AG04449 (cell line): ENCODE results near the gene MORN4.

Source experiments
- CTCF ChIA-PET: fragments of 350-600 bp; formaldehyde crosslinking; extraction: SDS; loops from one replicate; lab custom pipeline; 2021; ENCODE audit warnings: antibody characterized with exemption; lab: Yijun Ruan, JAX
- POLR2A ChIA-PET: fragments of 400-600, 350-600 bp; formaldehyde crosslinking; extraction: SDS; loops from one replicate; lab custom pipeline; 2020; ENCODE audit warnings: antibody characterized with exemption, inconsistent platforms; lab: Yijun Ruan, JAX
- DNase-seq: peaks from one replicate; pipeline ENCODE4 v3.0.0-alpha.2; 2010; ENCODE audit warnings: low read depth, low spot score
- H3K4me3 ChIP-seq: 2 replicates; pipeline ENCODE4 v1.5.1; 2011; ENCODE audit warnings: low read depth, mild to moderate bottlenecking, control low read depth, low read length
- TF ChIP-seq, protein P1 (sequence below): IDR thresholded peaks from one replicate; pipeline ENCODE4 v1.5.1; 2011; ENCODE audit warnings: mild to moderate bottlenecking, moderate library complexity, low read length, control low read depth, inconsistent platforms; ENCODE audit not compliant: insufficient read depth; ENCODE audit errors: missing control alignments

Gene MORN4

DNA sequence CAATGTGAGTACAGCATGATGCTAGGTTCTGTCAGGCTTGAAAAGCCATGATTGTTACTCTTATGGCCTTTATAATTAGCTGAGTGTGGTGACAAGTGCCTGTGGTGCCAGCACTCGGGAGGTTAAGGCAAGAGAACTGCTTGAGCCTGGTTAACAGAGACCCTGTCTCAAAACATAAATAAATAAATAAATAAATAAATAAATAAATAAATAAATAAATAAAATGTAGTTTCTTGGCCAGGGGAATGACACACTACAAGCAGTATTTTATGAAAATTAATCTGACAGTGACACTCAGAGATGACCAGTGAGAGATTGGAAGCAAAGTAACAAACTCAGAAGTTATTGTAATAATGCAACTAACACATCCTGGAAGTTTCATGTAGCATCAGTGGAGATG lies 2.3 kb upstream of the MORN4 start:
- no peak overlapping the region for H3K4me3 ChIP-seq
- DNase-seq, result no peak
- ChIA-PET POLR2A (no interaction called here), CTCF (no interaction called here)
- TF ChIP-seq, protein P1, sequence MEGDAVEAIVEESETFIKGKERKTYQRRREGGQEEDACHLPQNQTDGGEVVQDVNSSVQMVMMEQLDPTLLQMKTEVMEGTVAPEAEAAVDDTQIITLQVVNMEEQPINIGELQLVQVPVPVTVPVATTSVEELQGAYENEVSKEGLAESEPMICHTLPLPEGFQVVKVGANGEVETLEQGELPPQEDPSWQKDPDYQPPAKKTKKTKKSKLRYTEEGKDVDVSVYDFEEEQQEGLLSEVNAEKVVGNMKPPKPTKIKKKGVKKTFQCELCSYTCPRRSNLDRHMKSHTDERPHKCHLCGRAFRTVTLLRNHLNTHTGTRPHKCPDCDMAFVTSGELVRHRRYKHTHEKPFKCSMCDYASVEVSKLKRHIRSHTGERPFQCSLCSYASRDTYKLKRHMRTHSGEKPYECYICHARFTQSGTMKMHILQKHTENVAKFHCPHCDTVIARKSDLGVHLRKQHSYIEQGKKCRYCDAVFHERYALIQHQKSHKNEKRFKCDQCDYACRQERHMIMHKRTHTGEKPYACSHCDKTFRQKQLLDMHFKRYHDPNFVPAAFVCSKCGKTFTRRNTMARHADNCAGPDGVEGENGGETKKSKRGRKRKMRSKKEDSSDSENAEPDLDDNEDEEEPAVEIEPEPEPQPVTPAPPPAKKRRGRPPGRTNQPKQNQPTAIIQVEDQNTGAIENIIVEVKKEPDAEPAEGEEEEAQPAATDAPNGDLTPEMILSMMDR, result no peak

DNA sequence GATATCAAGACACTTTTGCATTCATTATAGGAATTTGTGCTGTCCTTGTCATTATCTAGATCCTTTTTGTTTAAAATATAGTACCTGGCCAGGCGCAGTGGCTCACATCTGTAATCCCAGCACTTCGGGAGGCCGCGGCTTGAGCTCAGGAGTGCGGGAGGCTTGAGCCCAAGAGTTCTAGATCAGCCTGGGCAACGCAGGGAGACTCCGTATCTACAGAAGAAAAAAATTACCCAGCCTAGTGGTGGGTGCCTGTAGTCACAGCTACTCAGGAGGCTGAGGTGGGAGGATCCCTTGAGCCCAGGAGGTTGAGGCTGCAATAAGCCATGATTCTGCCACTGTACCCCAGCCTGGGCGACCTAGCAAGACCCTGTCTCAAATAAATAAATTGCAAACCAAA lies 621 bp upstream of the MORN4 start:
- ChIA-PET POLR2A (no interaction called here), CTCF (interaction anchor here (1.1 kb wide), 1 partner anchor 49 kb away, joined by 3 read pairs; no protein-coding TSS in a partner anchor)
- H3K4me3 ChIP-seq, result peak overlapping the region; percentile 88
- TF ChIP-seq, protein P1, result no peak
- DNase-seq, result no peak

DNA sequence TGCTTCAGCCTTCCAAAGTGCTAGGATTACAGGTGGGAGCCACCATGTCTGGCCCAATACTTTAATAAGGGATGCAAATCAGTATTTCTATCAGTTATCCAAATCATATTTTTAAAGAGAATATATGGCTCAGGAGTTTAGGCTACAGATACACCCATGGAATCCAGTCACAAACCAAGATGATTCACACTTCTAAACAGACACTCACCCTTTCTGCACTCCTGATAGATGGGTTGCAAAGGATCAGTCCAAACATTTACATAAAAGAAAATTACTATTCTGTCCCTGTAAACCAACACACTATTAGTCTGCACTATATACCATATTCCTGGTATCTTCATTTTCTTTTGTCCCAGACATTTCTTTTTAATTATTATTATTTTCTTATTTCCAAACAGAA lies 2.2 kb downstream of the MORN4 start:
- ChIA-PET CTCF (no interaction called here), POLR2A (no interaction called here)
- DNase-seq, result no peak
- no peak overlapping the region for H3K4me3 ChIP-seq
- TF ChIP-seq, protein P1, result no peak

DNA sequence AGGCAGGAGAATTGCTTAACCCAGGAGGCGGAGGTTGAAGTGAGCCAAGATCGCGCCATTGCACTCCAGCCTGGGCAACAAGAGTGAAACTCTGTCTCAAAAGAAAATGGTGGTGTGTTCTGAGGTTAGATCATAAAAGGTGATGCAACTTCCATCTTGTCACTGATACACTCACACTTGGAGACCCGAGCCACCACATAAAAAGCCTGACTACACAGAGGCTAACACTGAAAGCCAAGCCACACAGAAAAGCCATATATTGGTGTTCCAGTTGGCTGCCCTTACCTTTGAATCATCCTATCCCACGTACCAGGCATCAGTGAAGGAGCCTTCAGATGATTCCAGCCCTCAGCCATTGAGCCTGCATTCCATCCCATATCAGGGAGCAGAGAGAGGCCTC lies 4.0 kb downstream of the MORN4 start:
- ChIA-PET CTCF (interaction anchor here (1.2 kb wide), 1 partner anchor 17 kb away, joined by 3 read pairs; no protein-coding TSS in a partner anchor), POLR2A (no interaction called here)
- TF ChIP-seq, protein P1, result no peak
- no peak for DNase-seq
- H3K4me3 ChIP-seq, result no peak overlapping the region

DNA sequence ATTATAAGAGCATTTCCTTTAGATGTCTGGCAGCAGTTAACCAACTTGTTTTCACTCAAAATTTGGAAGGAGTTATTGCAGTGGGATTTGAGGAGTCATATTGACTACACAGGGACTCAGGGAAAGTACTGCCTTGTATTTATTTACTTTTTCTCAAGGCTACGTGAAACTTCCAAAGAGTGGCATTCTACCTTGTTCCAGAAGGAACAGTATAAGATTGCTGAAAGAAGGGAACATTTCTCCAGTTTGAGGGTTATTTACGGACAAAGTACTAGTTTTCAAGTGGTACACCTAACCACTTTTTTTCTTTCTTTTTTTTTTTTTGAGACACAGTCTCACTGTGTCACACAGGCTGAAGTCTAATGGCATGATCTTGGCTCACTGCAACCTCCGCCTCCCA lies 5.1 kb downstream of the MORN4 start:
- ChIA-PET POLR2A (no interaction called here), CTCF (interaction anchor here (1.2 to 2.2 kb wide), 2 partner anchors 16 to 57 kb away, joined by 3 to 8 read pairs; partner anchors contain the start of gene ANKRD2)
- TF ChIP-seq, protein P1, result no peak

DNA sequence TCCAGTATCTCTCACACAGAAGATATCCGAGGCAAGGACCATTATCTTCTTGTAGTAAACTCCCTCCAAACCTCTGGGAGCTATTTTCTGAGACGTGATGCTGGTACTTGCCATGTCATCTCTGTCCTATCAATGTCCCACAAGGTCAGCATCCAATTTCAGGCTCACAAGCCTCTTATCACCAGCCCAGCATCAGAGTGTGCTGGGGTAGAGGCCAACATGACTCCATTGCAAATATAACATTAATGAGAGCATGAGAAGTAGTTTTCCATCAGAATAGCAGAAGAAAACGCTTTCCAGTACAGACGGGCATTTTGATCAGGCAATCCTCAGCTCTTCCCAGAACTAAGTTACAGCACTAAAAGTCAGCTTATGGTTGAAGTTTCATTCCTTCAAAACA lies 5.6 kb downstream of the MORN4 start:
- POLR2A ChIA-PET, result no interaction called here
- no peak for DNase-seq
- TF ChIP-seq, protein P1, result no peak
- CTCF ChIA-PET, result interaction anchor here (2.2 kb wide), 1 partner anchor 56 kb away, joined by 8 read pairs; the partner anchor contains the start of gene ANKRD2
- no peak overlapping the region for H3K4me3 ChIP-seq

More for the DNA sequence above, 5.1 kb downstream of the MORN4 start:
- no peak overlapping the region for H3K4me3 ChIP-seq
- no peak for DNase-seq
